Fibroblast of villous mesenchyme (primary cell): Measurements from ENCODE around the gene SIRT6. TPM values are rescaled to one million over a fixed set of nuclear protein-coding genes. Genes with fewer than 3 reads are reported as not detected.
"Not testable (repeated sequence)": the region's sequence is repeated elsewhere in the genome, so short reads cannot be mapped to it uniquely, and the experiment has no call there.

ENCODE experiments used
- DNase-seq: peaks from one replicate; pipeline ENCODE4 v3.0.0-alpha.2; 2010; ENCODE audit warnings: low read depth
- H3K4me3 ChIP-seq: 2 replicates; pipeline ENCODE4 v1.5.1; 2011; ENCODE audit warnings: low read depth, mild to moderate bottlenecking, low read length
- total RNA-seq: library from RNA; depleted of rRNA; stranded (reverse); fragments of >200 nt; gene quantifications from 2 replicates; pipeline ENCODE4 v1.2.3, GENCODE V29; 2012
- TF ChIP-seq, protein P1 (sequence below): IDR thresholded peaks from 2 replicates; pipeline ENCODE4 v1.5.1; 2012; ENCODE audit warnings: low read depth, mild to moderate bottlenecking, low read length; ENCODE audit not compliant: insufficient read depth

SIRT6 gene
- 10.4 and 10.6 TPM in 2 replicates for total RNA-seq

DNA sequence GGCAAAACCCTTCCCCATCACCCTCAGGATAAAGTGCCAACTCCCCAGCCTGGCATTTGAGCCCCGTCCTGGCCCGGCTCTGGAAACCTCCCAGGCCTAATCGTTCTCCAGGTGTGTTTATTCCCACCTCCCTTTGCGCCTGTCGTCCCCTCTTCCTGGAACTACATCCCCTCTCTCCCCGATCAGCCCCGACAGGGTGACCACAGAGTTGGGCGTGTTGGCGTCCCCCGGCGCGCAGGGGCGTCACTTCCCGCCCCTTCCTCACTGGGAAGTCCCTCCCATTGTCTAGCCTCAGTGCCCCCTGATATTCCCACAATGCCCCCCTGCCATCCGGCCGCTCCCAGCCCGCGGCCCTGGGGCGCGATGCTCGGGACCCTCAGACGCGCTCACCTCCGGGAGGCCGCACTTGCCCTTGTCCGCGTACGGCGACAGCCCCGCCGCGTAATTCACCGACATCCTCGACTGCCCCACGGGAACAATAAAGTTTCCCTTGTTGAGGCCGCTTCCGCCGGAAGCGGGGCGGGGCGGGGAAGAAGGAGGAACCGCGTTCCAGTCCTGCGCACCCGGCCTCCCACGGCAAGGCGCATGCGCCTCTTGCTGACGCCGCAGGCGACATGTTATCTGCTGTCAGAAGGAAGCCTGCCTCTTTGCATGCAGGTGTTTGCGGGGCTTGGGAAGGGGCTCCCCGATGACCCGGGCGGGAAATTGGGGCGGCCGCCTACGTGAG is at the start of gene SIRT6, which contains the start of gene ANKRD24:
SIRT6 (minus strand) TSS at position 480 of the 727 bp plus-strand sequence; CDS start at position 456, 24 bp downstream.
ANKRD24 (plus strand) TSS at position 606 of the 727 bp plus-strand sequence. CDS start 3,737 bp downstream, outside the sequence.
- TF ChIP-seq, protein P1, sequence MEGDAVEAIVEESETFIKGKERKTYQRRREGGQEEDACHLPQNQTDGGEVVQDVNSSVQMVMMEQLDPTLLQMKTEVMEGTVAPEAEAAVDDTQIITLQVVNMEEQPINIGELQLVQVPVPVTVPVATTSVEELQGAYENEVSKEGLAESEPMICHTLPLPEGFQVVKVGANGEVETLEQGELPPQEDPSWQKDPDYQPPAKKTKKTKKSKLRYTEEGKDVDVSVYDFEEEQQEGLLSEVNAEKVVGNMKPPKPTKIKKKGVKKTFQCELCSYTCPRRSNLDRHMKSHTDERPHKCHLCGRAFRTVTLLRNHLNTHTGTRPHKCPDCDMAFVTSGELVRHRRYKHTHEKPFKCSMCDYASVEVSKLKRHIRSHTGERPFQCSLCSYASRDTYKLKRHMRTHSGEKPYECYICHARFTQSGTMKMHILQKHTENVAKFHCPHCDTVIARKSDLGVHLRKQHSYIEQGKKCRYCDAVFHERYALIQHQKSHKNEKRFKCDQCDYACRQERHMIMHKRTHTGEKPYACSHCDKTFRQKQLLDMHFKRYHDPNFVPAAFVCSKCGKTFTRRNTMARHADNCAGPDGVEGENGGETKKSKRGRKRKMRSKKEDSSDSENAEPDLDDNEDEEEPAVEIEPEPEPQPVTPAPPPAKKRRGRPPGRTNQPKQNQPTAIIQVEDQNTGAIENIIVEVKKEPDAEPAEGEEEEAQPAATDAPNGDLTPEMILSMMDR = no peak
- DNase-seq = peak; percentile 96
- H3K4me3 ChIP-seq = peak within 1 kb of the TSS; percentile 98

DNA sequence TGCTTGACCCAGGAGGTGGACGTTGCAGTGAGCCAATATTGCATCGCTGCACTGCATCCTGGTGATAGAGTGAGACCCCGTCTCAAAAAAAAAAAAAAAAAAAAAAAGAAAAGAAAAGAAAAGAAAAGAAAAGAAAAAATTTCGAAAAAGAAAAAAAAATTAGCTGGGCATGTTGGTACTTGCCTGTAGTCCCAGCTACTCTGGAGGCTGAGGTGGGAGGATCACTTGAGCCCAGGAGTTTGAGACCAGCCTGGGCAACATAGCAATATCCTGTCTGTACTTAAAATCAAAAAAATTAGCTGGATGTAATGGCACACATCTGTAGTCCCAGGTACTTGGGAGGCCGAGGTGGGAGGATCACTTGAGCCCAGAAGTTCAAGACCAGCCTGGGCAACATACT is 49.8 kb upstream of the SIRT6 start:
- DNase-seq, H3K4me3 ChIP-seq: not testable (repeated sequence)

- DNase-seq, H3K4me3 ChIP-seq: not testable (repeated sequence)
Observed at GRCh38 chr19:4231521-4231920, 49.2 kb upstream of the SIRT6 start.

GRCh38 chr19:4230237-4230636 is 47.9 kb upstream of the SIRT6 start:
- not testable (repeated sequence) for DNase-seq, H3K4me3 ChIP-seq

DNA sequence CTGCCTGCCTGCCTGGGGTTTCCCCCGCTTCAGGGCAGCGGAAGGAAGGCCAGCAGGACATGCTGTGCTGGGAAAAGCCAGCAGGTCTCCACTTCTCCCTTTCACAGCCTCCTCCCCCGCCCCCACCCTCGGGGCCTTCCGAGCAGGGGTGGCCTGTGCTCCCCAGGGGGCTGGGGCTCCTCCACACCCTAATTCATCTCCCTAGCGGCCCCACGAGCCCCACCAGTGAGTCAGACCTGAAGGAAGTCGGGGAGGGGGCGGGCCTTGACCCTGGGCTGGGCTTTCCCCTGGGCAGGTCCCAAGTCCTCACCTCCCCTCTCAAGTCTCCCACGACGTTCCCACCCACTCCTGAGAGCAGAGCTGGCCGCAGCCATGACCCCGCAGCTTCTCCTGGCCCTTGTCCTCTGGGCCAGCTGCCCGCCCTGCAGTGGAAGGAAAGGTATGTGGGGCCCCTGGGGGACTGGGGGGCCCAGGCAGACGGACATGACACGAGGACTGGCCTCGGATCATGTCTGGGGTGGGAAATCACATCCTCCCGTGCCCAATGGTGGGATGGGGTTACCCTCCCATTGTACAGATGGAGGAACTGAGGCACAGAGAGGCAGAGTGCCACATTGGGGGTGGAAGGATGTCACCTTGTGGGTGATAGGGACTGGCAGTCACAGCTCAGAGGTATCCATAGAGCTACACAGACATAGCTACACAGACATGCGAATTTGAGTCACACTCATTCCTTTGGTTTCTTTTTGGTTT is 47.0 kb upstream of the SIRT6 start, which contains the start of gene EBI3:
EBI3 (plus strand) TSS at position 345 of the 753 bp plus-strand sequence; CDS start at position 373, 28 bp downstream.
- peak; percentile 40 for DNase-seq
- H3K4me3 ChIP-seq = peak within 1 kb of the TSS; percentile 12
- TF ChIP-seq, protein P1 = no peak

GRCh38 chr19:4228765-4229178 is 46.4 kb upstream of the SIRT6 start:
- no peak for DNase-seq
- no peak overlapping the region for H3K4me3 ChIP-seq
- TF ChIP-seq, protein P1 = no peak

DNA sequence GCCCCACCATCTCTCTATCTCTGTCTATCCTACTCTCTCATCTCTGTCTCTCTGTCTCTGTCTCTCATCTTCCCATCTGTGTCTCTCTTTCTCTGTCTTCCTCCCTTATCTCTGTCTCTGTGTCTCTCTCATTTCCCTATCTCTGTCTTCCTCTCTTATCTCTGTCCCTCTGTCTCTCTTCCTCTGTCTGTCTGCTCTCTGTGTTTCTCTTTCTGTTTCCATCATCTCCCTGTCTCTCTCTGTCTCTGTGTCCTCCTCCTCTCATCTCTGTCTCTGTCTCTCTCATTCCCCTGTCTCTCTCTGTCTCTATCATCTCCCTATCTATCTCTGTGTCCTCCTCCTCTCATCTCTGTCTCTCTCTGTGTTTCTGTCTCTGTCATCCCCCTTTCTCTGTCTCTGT is 45.4 kb upstream of the SIRT6 start:
- no peak for DNase-seq
- TF ChIP-seq, protein P1 = no peak
- no peak overlapping the region for H3K4me3 ChIP-seq

DNA sequence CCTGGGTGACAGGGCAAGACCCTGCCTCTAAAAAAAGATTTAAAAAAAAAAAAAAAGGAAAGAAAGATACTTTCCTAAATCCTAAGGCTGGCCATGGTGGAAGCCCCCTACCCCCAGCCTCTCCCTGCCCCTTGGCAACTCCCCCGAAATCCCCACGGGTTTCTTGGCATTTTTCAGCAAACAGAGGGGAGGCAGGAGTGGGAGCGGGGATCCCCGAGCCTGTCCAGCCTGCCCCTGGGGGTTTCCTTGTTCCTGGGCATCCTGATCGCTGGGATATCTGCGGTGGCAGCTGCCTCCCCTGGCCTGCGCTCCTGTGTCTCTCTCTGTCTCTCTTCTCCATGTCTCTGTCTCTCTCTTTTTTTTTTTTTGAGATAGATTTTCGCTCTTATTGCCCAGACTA is 43.5 kb upstream of the SIRT6 start:
- TF ChIP-seq, protein P1 = no peak
- no peak for DNase-seq
- no peak overlapping the region for H3K4me3 ChIP-seq
